NCI-H526 (cell line): Measurements from ENCODE around the gene SSPN.
"Not testable (repeated sequence)": the region's sequence is repeated elsewhere in the genome, so short reads cannot be mapped to it uniquely, and the experiment has no call there.

Experiments used
- DNase-seq, 2 experiments: peaks; one replicate each; lab custom pipeline; 2025; lab: John Stamatoyannopoulos, UW

The SSPN gene

DNA sequence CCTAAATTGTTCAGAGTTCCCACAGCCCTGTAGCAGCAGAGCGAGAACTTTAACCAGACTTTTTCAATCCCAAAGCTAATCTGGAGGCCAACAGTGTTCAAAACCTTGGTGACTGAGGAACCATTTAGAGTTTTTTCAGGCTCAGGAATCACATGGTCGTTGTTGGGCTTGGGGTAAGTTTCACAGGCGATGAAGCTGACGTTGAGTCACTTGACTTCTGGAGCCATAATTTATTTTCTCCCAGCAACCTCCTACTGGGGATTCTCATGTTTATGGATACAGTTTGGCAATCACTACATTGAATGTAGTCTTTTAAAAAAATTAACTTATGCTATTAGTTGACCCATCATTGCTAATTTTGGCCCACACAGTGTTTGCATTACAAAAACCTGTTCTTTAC is 34.5 kb downstream of the SSPN start:
- no peak for DNase-seq

- DNase-seq: no peak
Observed at GRCh38 chr12:26231470-26231869, 36.1 kb downstream of the SSPN start.

- DNase-seq: no peak
Observed at GRCh38 chr12:26231921-26232320, 36.5 kb downstream of the SSPN start.

DNA sequence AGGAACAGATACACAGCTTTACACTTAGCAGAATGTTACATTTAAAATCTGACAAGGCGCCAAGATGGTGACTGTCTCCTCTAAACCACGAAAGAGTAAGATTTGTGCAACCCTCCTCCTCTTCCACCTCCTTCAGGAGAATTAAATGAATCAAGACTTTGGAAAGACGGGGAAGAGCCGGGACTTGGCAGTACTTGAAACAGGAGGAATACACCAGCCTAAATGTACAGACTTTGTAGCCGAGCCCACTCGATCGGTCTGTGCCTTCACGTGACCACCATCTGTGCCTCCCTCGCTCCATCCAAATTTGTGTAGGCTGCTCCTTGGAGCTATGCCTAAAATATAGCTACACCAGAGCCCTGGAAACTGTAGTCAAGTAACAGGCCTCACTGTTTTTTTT is 38.3 kb downstream of the SSPN start:
- DNase-seq: no peak

DNA sequence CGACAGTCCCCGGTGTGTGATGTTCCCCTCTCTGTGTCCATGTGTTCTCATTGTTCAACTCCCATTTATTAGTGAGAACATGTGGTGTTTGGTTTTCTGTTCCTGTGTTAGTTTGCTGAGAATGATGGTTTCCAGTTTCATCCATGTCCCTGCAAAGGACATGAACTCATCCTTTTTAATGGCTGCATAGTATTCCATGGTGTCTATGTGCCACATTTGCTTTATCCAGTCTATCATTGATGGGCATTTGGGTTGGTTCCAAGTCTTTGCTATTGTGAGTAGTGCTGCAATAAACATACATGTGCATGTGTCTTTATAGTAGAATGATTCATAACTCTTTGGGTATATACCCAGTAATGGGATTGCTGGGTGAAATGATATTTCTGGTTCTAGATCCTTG is 40.1 kb downstream of the SSPN start:
- DNase-seq: not testable (repeated sequence)

- DNase-seq: no peak
Observed at GRCh38 chr12:26238341-26239121, 43.2 kb downstream of the SSPN start.

- DNase-seq: no peak
Observed at GRCh38 chr12:26239122-26239851, 43.9 kb downstream of the SSPN start.

DNA sequence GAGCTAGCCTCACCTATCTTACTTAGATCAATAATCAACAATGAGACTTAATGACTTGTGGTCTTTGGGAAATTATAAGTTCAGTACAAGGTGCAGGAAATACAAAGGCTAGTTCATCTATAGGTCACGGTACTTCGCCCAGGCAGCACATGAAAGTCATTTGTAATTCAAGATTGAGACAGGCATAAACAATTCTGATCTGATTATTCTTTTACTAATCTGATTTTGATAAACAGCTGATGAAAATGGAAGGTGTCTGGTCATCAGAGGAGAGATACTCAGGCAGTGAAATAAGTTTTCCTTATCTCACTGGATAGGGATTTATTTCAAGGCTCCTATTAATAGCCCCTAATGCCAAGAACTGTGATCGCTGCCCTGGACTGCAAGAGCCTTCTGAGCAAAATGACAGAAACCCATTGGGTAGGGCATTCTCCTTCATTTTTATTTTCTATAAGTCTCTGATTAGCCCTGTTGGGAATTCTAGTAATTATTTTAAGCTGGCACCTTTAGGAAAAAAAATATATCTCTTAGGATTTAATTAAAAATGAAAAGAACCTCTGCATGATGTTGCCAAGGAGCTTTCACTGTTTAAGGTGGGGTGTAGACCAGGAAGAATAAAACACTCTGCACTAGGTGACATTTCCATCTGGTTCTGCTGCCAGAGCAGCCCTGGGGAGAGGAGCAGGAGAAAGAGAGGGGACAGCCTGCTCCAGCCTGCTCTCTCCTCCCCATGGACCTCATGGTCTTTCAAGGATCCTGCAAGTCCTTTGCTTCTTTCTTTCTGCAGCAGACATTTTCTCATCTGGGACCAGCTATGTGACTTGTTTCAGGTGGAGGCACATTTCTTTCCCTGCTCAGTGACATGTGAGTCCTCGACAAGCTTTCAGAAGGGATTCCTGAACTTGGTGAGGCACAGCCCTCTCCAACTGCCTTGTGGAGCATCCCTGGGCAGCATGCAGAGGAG is 44.8 kb downstream of the SSPN start:
- no peak for DNase-seq

DNA sequence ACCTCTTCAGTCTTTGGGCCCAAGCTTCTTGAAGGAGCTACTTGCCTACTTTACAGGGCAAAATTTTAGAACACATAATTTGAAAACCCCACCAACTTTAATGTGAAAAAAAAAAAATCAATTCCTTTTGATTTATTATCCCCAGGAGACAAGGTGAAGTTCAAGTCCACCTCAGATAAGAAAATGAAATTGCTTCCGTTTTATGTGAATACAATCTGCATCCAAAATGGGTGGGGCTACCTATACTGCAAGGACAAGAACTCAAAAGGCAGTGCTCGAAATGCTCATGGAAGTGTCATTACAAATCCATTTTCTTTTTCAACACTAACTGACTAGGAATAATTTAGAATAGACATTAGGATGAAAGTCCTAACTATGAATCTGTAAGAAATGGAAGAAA is 45.7 kb downstream of the SSPN start:
- no peak for DNase-seq

DNA sequence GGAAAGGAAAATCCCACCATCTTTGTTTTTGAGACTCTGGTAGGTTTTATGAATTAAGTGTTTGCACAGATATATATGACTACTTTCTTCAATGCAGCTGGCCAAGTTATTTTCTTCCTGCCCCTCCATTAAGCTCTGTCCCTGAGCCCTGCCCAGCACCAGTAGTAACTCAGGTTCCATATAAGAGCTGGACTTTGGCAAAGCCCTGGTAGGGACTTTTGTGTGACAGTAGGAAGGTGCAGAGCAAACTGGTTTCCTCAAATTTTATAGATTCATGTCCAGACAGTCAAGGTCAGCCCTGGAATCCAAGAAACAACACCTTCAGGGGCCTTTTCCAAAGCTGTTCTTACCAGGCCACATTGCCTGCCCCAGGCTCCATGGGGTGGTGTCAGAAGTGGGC is 47.3 kb downstream of the SSPN start:
- DNase-seq: no peak

- no peak for DNase-seq
Observed at GRCh38 chr12:26244503-26244902, 49.1 kb downstream of the SSPN start.

- DNase-seq: no peak
Observed at GRCh38 chr12:26245175-26245942, 50.0 kb downstream of the SSPN start.

GRCh38 chr12:26246483-26247164 is 51.3 kb downstream of the SSPN start:
- no peak for DNase-seq

DNA sequence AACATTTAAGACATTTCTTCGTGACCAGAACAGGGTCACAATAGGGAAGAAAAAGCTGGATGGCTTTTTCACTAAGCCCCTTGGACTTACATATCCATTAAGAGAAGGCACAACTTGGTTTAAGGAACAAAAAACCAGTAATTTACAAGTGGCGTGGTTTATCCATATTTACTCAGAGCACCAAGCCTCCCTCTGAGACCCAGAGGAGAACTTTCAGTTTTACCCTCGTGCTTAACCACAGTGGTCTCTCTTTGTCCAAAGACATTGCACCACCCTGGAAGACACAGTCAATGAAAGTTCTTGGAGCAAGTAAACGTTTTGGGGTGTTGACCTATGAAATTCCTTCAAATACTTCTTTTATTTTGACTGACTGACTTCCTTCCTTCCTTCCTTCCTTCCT is 52.5 kb downstream of the SSPN start:
- no peak for DNase-seq

DNA sequence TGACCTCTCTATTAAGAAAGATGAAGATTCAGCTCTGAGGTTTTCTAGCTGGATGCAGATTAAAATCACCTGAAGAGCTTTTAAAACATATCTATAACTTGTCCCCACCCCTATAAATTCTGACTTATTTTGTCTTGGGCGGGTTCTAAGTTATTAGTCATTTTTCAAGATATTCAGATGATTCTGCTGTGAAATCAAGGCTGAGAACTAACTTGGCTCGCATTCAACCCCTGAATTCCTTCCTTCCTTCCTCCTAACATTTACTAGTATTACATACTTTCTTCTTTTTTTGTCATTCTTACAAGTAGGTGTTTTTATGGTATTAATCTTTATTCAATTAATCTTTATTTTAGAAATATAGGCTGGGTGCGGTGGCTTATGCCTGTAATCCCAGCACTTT is 55.4 kb downstream of the SSPN start:
- DNase-seq: no peak

GRCh38 chr12:26251600-26251999 is 56.2 kb downstream of the SSPN start:
- no peak for DNase-seq

GRCh38 chr12:26252946-26253345 is 57.6 kb downstream of the SSPN start:
- no peak for DNase-seq

GRCh38 chr12:26255893-26256645 is 60.7 kb downstream of the SSPN start:
- DNase-seq: no peak

GRCh38 chr12:26264215-26264838 is 69.0 kb downstream of the SSPN start:
- no peak for DNase-seq

GRCh38 chr12:26265606-26266005 is 70.2 kb downstream of the SSPN start:
- no peak for DNase-seq
